NCI-H510A (cell line): ENCODE results near the gene RNF11.
A peak's percentile ranks its signal among the peaks of the same experiment; 100 is the strongest.
"Not testable (repeated sequence)": the region's sequence is repeated elsewhere in the genome, so short reads cannot be mapped to it uniquely, and the experiment has no call there.

Experiments used
- DNase-seq: peaks from one replicate; lab custom pipeline; 2025; lab: John Stamatoyannopoulos, UW

Gene RNF11

GRCh38 chr1:51235673-51236530 is at the start of gene RNF11:
TSS of gene RNF11 (plus strand) at chr1:51236273. CDS start at chr1:51236757, 484 bp downstream.
- peak; percentile 88 for DNase-seq

- DNase-seq: no peak
Measured at GRCh38 chr1:51188230-51188629, 47.8 kb upstream of the RNF11 start.

- DNase-seq: peak; percentile 38
Measured at GRCh38 chr1:51189421-51190073, 46.5 kb upstream of the RNF11 start.

DNA sequence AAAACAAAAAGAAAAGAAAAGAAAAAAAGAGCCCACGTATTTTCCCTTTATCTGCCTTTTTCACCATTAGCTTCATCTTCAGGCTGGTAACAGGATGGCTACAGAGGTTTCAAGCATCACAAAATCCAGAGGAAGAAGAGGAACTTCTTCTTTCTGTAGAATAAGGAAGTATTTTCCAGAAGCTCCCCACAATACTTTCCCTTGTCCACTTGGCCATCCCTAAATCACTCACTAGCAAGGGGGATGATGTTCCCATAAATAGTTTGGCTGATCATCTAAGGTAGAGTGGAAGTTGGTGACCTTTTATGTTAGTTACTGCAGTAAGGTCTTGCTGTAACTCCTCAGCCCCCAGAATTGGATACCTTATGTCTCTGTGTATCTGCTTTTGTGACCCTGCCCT is 45.1 kb upstream of the RNF11 start:
- DNase-seq: no peak

DNA sequence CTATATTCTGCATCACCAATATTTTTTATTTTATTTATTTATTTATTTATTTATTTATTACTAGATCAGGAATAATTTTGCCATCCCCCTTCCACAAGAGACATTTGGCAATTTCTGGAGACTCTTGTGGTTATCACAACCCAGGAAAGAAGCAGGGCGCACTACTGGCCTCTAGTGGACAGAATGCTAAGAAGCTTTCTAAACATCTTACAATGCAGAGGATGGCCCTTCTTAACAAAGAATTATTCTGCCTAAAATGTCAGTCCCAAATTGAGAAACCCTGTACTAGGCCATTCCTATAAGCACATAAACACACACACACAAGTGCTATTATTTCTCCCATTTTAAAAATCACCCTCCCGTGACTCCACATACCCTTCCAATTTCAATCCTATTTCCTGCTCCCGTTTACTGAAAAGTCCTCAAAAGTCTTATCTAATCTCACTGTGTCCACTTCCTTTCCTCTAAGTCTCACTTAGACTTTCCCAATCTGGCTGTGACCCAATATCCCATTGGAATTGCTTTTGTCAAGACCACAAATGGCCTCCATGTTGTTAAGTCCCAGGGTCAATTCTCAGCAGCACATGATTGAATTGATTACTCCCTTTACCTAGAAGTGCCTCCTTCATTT is 43.7 kb upstream of the RNF11 start:
- no peak for DNase-seq

GRCh38 chr1:51193564-51193963 is 42.5 kb upstream of the RNF11 start:
- DNase-seq: no peak

- no peak for DNase-seq
Measured at GRCh38 chr1:51203121-51203873, 32.8 kb upstream of the RNF11 start.

- DNase-seq: no peak
Measured at GRCh38 chr1:51203874-51204245, 32.2 kb upstream of the RNF11 start.

GRCh38 chr1:51210055-51210454 is 26.0 kb upstream of the RNF11 start:
- no peak for DNase-seq

GRCh38 chr1:51210676-51211075 is 25.4 kb upstream of the RNF11 start:
- DNase-seq: no peak

GRCh38 chr1:51214615-51215131 is 21.4 kb upstream of the RNF11 start:
- no peak for DNase-seq

- no peak for DNase-seq
Measured at GRCh38 chr1:51215169-51215568, 20.9 kb upstream of the RNF11 start.

- DNase-seq: no peak
Measured at GRCh38 chr1:51216631-51217030, 19.4 kb upstream of the RNF11 start.

DNA sequence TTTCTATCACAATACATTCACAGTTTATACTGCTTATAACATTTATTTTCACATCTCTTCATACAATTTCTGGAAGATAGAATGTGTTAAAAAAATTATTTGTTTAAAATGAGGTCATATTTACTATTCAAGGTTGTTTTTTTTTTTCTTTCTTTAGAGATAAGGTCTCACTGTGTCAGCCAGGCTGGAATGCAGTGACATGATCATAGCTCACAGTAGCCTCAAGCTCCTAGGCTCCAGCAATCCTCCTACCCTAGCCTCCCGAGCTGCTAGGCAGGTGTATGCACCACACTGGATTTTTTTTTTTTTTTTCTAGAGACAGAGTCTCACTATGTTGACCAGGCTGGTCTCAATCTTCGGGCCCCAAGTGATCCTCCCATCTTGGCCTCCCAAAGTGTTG is 19.0 kb upstream of the RNF11 start:
- no peak for DNase-seq

DNA sequence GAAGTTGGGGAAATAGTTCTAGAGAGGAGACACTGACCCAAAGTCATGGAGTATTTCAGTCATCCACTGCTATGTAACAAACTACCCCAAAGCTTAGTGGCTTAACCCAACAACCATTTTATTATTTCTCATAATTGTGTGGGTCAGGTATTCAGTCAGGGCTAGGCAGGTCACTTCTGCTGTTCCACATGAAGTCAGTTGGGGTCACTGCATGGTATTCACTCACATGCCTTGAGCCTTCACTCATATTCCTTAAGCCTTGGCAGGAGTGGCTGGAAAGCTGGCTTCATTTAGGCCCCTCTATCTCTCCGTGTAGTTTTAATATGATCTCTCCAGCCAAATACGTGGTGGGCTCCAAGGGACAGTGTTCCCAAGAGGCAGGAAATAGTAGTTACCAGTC is 17.5 kb upstream of the RNF11 start:
- DNase-seq: no peak

DNA sequence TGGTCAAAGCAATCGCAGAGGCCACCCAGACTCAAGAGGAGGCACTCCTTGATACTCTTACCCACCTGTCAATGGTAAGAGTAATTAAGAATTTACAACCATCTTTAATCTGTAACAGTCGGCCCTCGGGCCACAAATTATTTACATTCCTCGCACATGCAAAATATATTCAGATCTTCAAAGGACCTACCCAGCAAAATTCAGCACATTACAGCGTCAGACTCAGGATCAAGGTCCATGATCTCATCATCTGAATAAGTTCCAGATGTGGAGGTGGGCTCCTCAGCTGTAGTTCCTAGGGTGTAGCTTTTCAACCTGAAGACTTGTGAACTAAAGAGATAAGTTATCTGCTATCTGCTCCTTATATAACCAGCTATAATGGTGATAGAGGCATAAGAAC is 17.1 kb upstream of the RNF11 start:
- no peak for DNase-seq

DNA sequence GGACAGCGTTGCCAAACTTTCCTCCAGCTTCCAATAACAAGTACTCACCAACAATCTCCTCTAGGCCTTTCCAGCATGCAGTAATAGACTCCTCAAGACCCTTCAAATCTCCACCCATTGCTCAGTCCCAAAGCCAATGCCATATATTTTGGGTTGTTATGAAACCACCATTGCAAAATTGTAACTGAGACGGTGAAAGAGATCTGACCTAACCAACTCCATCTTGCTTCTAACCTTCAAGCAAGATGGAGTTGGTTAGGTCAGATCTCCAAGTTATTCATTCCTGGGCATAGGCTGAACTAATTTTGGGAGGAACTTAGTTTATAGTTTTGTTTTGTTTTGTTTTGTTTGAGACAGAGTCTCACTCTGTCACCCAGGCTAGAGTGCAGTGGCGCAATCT is 14.5 kb upstream of the RNF11 start:
- not testable (repeated sequence) for DNase-seq

DNA sequence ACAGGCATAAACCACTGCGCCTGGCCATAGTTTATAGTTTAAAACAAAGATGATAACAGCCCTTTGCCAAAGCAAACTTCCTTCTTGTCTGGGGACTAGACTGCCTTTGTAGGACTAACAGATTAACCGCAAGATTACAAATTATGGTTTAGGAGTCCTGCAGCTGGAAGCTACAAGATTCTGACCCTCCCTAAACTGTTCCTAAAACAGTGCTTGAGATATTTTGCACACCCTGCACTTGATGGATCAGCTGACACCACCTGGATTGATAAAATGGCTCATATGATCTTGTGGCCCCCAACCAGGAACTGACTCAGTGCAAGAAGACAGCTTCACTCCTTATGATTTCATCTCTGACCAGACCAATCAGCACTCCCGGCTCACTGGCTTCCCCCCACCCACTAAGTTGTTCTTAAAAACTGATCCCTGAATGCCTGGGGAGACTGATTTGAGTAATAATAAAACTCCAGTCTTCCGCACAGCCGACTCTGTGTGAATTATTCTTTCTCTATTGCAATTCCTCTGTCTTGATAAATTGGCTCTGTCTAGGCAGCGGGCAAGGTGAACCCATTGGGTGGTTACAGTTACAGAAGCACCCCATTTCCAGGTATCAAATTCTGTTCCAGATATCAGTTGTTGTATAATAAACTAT is 13.8 kb upstream of the RNF11 start:
- DNase-seq: no peak

DNA sequence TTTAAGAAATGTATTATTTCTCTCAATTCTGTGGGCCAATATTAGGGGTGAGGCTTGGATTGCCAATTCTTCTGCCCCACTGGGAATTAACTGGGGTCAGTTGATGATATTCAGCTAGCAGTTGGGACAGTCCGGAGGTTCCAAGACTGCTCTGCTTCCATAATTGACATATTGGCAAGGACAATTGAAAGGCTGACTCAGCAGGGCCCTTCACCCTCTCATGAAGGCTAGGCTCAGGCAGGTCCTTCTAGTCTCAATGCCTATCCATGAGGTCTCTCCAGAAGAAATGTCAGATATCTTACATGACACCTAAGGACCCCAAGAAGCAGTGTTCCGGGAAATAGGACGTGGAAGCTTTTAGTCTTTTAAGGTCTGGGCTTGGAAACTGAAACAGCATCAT is 13.3 kb upstream of the RNF11 start:
- no peak for DNase-seq

DNA sequence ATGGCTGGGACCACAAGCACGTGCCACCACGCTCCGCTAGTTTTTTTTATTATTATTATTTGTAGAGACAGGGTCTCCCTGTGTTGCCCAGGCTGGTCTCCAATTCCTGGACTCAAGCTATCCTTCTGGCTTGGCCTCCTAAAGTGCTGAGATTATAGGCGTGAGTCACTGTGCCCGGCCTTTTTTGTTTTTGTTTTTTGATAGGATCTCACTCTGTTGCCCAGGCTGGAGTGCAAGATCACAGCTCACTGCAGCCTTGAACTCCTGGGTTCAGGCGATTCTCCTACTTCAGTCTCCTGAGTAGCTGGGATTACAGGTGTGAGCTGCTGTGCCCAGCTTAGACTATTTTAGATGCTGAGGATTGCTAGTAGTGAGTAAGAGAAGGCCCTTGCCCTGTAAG is 11.8 kb upstream of the RNF11 start:
- DNase-seq: no peak

- not testable (repeated sequence) for DNase-seq
Measured at GRCh38 chr1:51227231-51227960, 8.7 kb upstream of the RNF11 start.
